ENCODE results near the gene BUB1B. TPM values are rescaled to one million over a fixed set of nuclear protein-coding genes. Genes with fewer than 3 reads are reported as not detected.

The BUB1B gene
- total RNA-seq, 1 donor from 2014 or later = 0.85 TPM

DNA sequence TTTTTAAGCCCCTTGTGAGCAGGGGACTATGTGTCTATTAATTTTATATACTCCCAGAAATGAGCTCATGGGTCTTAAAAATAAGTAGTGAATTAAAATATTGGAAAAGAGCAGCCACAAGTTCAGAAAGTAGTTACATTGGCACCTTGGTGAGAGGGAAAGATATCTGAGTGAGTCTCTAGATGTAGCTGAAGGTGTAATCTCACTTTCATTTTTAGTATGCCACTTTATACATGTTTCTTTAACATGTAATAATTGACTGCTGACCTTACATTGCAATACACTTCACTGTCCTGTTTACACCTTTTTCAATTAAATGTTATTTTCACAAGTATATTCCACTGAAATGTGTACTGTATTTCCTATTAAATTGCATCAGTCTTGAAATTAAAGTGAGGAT is 65.9 kb downstream of the BUB1B start:
- intact Hi-C loops (cut with micrococcal nuclease) = no loop called here
- H3K4me1 ChIP-seq = no peaks in the 10 kb centered on the region
- TF ChIP-seq, protein P1, sequence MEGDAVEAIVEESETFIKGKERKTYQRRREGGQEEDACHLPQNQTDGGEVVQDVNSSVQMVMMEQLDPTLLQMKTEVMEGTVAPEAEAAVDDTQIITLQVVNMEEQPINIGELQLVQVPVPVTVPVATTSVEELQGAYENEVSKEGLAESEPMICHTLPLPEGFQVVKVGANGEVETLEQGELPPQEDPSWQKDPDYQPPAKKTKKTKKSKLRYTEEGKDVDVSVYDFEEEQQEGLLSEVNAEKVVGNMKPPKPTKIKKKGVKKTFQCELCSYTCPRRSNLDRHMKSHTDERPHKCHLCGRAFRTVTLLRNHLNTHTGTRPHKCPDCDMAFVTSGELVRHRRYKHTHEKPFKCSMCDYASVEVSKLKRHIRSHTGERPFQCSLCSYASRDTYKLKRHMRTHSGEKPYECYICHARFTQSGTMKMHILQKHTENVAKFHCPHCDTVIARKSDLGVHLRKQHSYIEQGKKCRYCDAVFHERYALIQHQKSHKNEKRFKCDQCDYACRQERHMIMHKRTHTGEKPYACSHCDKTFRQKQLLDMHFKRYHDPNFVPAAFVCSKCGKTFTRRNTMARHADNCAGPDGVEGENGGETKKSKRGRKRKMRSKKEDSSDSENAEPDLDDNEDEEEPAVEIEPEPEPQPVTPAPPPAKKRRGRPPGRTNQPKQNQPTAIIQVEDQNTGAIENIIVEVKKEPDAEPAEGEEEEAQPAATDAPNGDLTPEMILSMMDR (IDR thresholded peaks at IDR 0.05; ENCODE audit: borderline replicate concordance) = no peak
- DNase-seq = no peak
- H3K27me3 ChIP-seq (ENCODE audit: low read depth) = no peaks in the 10 kb centered on the region
- no peak overlapping the region for H3K27ac ChIP-seq (replicated peaks)
- no peaks in the 10 kb centered on the region for H3K36me3 ChIP-seq
- no peak overlapping the region for H3K4me3 ChIP-seq
- no peaks in the 10 kb centered on the region for H3K9me3 ChIP-seq (replicated peaks)

DNA sequence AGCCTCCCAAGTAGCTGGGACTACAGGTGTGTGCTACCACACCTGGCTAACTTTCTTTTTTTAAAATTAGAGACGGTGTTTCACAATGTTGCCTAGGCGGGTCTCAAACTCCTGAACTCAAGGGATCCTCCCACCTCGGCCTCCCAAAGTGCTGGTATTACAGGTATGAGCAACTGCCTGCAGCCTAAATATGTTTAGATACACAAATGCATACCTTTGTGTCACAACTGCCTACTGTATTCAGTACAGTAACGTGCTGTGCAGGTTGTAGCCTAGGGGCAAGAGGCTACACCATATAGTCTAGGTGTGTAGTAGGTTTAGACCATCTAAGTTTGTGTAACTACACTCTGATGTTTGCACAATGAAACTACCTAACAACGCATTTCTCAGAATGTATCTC is 68.4 kb downstream of the BUB1B start:
- Histone ChIP-seq H3K27ac (replicated peaks) (no peak overlapping the region), H3K4me1 (no peaks in the 10 kb centered on the region), H3K27me3 (ENCODE audit: low read depth) (no peaks in the 10 kb centered on the region), H3K4me3 (no peak overlapping the region), H3K9me3 (replicated peaks) (no peaks in the 10 kb centered on the region), H3K36me3 (no peaks in the 10 kb centered on the region)
- TF ChIP-seq, protein P1 (IDR thresholded peaks at IDR 0.05; ENCODE audit: borderline replicate concordance) = no peak
- DNase-seq = no peak
- intact Hi-C loops (cut with micrococcal nuclease) = no loop called here

DNA sequence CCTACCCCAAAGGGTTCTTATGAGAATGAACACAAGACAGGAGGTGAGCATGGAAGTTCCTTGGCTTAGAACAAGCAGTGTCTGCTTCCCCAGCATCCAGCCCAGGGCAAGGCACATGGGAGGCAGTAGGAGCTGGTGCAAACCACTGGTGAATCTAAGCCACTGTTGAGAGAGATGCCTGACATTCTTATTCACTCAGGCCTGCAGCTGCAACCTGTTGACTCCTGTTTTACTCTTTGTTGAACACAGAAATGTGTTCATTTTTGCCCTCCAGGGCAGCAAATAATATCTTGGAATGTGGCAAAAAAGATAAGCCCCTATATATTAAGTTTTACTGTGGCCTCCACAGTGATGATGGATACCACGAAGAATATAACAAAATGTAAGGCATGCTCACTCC is 69.1 kb downstream of the BUB1B start:
- no peaks in the 10 kb centered on the region for H3K36me3 ChIP-seq
- intact Hi-C loops (cut with micrococcal nuclease) = no loop called here

DNA sequence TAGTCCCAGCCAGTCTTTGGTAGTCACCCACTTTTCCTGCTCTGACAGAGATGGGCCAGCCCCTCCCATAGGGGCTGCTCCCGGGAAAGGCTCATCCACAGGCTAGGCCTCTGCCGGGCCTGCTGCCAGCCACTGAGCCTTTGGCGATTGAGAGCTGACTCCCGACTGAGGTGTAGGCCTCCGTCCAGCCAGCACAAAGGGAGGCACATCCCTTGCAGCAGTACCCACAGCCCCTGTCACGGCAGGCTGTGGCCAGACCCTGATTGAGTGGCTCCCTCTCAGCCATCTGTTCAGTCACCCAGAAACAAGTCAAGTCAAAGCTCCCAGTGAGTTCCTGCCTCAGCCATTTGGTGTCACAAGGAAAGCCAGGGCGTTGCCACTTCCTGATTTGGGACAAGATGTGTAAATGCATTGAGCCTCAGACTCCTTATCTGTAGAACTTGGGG is 71.8 kb downstream of the BUB1B start:
- no peak for DNase-seq
- H3K9me3 ChIP-seq (replicated peaks) = no peaks in the 10 kb centered on the region
- H3K36me3 ChIP-seq = no peaks in the 10 kb centered on the region
- no peak overlapping the region for H3K4me3 ChIP-seq
- no peaks in the 10 kb centered on the region for H3K27me3 ChIP-seq (ENCODE audit: low read depth)
- no peaks in the 10 kb centered on the region for H3K4me1 ChIP-seq
- TF ChIP-seq, protein P1 (IDR thresholded peaks at IDR 0.05; ENCODE audit: borderline replicate concordance) = no peak
- intact Hi-C loops (cut with micrococcal nuclease) = no loop called here
- H3K27ac ChIP-seq (replicated peaks) = no peak overlapping the region

More for the DNA sequence above, 69.1 kb downstream of the BUB1B start:
- Histone ChIP-seq H3K4me3 (no peak overlapping the region), H3K27ac (replicated peaks) (no peak overlapping the region), H3K9me3 (replicated peaks) (no peaks in the 10 kb centered on the region), H3K27me3 (ENCODE audit: low read depth) (no peaks in the 10 kb centered on the region), H3K4me1 (no peaks in the 10 kb centered on the region)
- TF ChIP-seq, protein P1 (IDR thresholded peaks at IDR 0.05; ENCODE audit: borderline replicate concordance) = no peak
- no peak for DNase-seq

DNA sequence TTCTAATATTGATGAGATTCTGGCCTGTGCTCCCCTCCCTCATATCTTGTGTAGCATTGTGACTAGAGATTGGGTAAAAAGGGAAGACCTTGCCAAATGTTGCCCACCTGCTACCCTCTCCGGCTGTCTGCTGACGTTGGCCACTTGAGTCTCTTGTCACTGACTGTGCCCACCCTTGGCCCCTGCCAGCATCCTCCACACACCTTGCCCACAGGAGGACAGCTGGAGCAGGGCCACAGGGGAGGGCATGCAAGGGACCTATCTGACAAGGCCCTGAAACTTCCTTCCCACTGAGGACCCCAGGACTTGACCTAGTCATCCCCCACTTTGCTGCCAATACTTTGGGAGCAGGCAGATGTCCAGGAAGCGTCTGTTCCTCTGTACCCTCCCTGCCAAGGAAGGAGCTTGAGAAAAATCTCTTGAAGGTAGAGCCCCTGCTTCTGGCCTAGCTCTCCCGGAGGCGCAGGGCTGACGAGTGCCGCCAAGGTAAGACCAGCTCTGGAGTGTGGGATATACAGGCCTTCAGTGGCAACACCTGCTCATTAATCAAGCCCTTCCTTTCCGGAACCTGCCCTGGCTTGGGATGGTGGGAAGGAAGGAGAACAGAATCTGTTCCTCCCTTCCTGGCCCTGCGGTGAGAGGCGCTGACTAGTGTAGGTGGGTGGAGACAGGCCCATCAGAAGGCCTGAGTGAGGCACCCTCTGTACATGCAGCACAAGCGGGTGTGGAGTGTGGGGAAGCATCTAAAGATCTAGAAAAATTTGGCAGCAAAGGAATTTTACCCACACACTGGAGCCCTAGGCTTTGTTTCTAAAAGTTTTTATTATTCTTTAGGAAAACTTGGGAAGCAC is 73.1 kb downstream of the BUB1B start:
- no peak overlapping the region for H3K27ac ChIP-seq (replicated peaks)
- intact Hi-C loops (cut with micrococcal nuclease) = no loop called here
- H3K27me3 ChIP-seq (ENCODE audit: low read depth) = peaks cover 12% of the 10 kb centered on the region
- TF ChIP-seq, protein P1 (IDR thresholded peaks at IDR 0.05; ENCODE audit: borderline replicate concordance) = no peak
- H3K4me3 ChIP-seq = no peak overlapping the region
- H3K36me3 ChIP-seq = no peaks in the 10 kb centered on the region
- H3K9me3 ChIP-seq (replicated peaks) = no peaks in the 10 kb centered on the region
- H3K4me1 ChIP-seq = peaks cover 5% of the 10 kb centered on the region
- DNase-seq = no peak

All from left ventricle myocardium inferior (tissue), 1 donor.